T-helper 2 cell treated with Interferon-gamma antibody and Interleukin-4, amounts not matched to agents 5 μg/mL and 100 μg/mL, for 36 hours (primary cell): ENCODE data around the gene CD79A.

Source experiments
- DNase-seq: peaks from one replicate; pipeline ENCODE4 v3.0.0; 2021; ENCODE audit warnings: low spot score
- H3K27ac Mint-ChIP-seq: one replicate; pipeline ENCODE4 v1.8.0; 2021; ENCODE audit warnings: mild to moderate bottlenecking, mixed read lengths
- H3K27me3 Mint-ChIP-seq: one replicate; pipeline ENCODE4 v1.8.0; 2021; ENCODE audit warnings: low read depth, mixed read lengths
- H3K36me3 Mint-ChIP-seq: one replicate; pipeline ENCODE4 v1.8.0; 2021; ENCODE audit warnings: low read depth, mixed read lengths
- H3K4me1 Mint-ChIP-seq: one replicate; pipeline ENCODE4 v1.8.0; 2021; ENCODE audit warnings: low read depth, mixed read lengths
- H3K4me3 Mint-ChIP-seq: one replicate; pipeline ENCODE4 v1.8.0; 2022; ENCODE audit warnings: mild to moderate bottlenecking, moderate library complexity, mixed read lengths
- H3K9me3 Mint-ChIP-seq: one replicate; pipeline ENCODE4 v1.8.0; 2021; ENCODE audit warnings: mixed read lengths

The CD79A gene

DNA sequence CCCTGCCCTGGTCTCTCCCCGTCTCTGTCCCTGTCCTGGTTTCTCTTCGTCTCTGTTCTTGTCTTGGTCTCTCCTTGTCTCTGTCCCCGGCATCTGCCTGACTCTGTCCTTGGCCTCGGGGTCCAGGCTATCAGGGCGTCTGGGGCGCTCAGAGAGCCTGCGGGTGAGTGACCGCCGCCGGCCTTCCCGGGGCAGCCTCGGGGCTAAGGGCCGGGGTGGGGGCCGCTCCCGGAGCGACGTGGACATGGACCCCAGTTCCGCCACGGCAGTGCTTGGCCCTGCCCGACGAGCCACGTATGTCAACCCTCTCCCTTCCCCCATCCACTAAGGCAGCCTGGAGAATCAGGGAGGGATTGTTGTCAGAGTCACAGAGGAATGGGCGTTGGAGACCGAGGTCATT, 20.7 kb downstream of the CD79A start:
- no peaks in the 10 kb centered on the region for H3K27me3 Mint-ChIP-seq
- H3K4me1 Mint-ChIP-seq: peaks cover 5% of the 10 kb centered on the region
- H3K4me3 Mint-ChIP-seq: no peak overlapping the region
- DNase-seq: no peak
- H3K9me3 Mint-ChIP-seq: no peaks in the 10 kb centered on the region
- H3K27ac Mint-ChIP-seq: no peak overlapping the region
- H3K36me3 Mint-ChIP-seq: peaks cover 56% of the 10 kb centered on the region

DNA sequence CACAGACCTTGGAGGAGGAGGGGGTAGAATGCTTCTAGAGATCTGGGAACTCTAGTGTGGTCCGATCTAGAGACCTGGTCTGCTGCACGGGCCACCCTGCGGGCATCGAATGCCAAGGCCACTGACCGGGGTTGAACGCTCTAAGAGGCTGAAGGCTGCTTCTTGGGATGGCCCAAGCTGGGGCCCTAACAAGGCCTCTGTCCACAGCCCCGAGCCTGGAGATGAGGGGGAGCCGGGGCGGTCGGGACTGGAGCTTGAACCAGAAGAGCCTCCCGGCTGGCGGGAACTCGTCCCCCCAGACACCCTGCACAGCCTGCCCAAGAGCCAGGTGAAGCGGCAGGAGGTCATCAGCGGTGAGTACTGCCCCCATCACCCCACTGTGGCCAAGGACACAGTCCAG, 21.2 kb downstream of the CD79A start:
- H3K27ac Mint-ChIP-seq: no peak overlapping the region
- peaks cover 57% of the 10 kb centered on the region for H3K36me3 Mint-ChIP-seq
- H3K4me1 Mint-ChIP-seq: peaks cover 5% of the 10 kb centered on the region

DNA sequence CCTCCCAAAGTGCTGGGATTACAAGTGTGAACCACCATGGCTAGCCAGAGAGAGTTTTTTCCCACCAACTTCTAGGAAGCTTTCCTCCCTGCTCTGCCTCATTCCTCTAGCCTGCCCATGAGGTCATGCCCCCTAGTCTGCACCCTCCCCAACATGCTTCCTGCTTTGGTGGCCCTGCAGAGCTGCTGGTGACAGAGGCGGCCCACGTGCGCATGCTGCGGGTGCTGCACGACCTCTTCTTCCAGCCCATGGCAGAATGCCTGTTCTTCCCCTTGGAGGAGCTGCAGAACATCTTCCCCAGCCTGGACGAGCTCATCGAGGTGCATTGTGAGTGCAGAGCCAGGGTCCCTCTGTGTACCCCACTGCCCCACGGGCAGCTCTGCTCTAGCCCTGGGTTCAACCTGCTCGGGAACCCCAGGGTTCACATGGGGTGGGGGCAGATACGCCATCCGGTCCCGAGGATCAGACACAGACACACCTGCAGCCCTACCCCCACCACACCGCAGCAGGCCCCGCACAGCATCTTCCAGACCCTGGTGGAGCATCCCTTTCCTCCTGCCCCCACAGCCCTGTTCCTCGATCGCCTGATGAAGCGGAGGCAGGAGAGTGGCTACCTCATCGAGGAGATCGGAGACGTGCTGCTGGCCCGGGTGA, 24.8 kb downstream of the CD79A start:
- no peak for DNase-seq
- Mint-ChIP-seq H3K9me3 (no peaks in the 10 kb centered on the region), H3K4me3 (no peak overlapping the region), H3K27ac (no peak overlapping the region), H3K4me1 (peaks cover 8% of the 10 kb centered on the region), H3K36me3 (peaks cover 72% of the 10 kb centered on the region), H3K27me3 (no peaks in the 10 kb centered on the region)

More for the DNA sequence above, 21.2 kb downstream of the CD79A start:
- DNase-seq: no peak
- no peak overlapping the region for H3K4me3 Mint-ChIP-seq
- no peaks in the 10 kb centered on the region for H3K27me3 Mint-ChIP-seq
- no peaks in the 10 kb centered on the region for H3K9me3 Mint-ChIP-seq

DNA sequence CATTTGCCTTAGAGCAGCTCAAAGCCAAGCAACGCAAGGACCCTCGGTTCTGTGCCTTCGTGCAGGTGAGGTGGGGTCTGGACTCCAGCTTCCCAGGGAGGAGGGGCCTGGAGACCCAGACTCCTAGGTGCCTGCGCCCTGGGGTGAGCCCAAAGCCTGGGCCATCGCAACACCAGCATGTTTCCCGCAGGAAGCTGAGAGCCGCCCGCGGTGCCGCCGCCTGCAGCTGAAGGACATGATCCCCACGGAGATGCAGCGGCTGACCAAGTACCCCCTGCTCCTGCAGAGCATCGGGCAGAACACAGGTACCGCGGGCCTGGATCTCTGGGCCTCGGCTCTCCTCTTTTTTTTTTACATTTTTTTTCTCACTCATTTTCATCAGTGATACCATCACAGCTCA, 25.5 kb downstream of the CD79A start:
- H3K4me3 Mint-ChIP-seq: no peak overlapping the region
- DNase-seq: no peak
- H3K27me3 Mint-ChIP-seq: no peaks in the 10 kb centered on the region
- H3K36me3 Mint-ChIP-seq: peaks cover 73% of the 10 kb centered on the region
- peaks cover 8% of the 10 kb centered on the region for H3K4me1 Mint-ChIP-seq
- no peaks in the 10 kb centered on the region for H3K9me3 Mint-ChIP-seq
- no peak overlapping the region for H3K27ac Mint-ChIP-seq

DNA sequence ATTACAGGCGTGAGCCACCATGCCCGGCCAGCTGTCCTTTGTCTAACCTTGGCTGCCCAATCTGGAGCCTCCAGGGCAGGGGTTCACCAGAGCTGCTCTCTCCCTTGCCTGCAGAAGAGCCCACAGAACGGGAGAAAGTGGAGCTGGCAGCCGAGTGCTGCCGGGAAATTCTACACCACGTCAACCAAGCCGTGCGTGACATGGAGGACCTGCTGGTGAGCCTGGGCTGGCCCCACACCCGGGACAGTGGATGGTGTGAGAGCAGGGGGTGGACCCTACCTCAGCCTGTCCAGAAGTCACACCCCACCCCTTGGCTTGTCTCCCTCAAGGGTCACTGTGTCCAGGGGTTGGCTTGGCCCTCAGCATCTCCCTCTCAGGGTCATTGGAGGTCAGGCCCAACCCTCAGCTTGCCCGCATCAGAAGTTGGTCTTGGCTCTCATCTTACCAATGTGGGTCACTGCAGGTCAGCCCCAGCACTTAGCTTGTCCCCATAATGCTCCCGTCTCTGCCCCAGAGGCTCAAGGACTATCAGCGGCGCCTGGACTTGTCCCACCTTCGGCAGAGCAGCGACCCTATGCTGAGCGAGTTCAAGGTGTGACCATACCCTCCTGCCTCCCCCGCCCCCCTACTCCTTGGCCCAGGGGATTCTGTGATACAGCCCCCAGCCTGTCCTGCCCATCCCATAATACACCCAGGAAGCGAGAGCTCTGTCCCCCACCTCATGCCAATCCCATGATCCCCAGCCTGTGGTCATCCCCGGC, 26.3 kb downstream of the CD79A start:
- H3K4me3 Mint-ChIP-seq: no peak overlapping the region

DNA sequence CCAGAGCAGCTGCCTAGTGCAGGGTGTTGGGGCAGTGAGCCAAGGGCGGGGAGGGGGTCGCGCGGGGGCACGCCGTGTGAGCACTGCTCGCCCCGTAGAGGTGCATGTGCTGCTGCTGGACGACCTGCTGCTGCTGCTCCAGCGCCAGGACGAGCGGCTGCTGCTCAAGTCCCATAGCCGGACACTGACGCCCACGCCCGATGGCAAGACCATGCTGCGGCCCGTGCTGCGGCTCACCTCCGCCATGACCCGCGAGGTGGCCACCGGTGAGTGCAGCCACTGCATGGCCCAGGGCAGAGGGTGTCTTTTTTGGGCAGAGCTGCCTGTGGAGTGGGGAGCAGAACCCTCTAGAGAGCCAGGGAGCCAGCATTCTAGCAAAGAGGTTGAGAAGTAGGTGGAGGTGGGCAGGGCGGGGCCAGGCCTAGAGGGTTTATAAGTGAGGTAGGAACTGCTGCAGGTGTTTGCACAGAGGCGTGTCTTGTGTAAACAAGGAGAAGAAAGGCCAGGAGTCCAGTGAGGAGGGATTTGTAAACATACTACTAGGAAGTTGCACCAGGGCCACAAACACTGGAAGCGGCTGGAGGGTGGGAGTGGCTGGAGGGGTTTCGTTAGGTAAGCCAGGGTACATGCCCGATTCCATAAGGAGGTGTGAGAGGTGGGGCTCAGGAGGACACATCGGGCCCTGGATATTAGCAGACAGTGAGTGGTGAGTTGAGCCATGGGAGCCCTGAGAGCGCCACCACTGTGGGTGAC, 27.2 kb downstream of the CD79A start:
- DNase-seq: no peak
- Mint-ChIP-seq H3K27ac (no peak overlapping the region), H3K9me3 (no peaks in the 10 kb centered on the region), H3K36me3 (peaks cover 63% of the 10 kb centered on the region), H3K4me1 (peaks cover 8% of the 10 kb centered on the region), H3K4me3 (no peak overlapping the region), H3K27me3 (no peaks in the 10 kb centered on the region)

More for the DNA sequence above, 26.3 kb downstream of the CD79A start:
- H3K36me3 Mint-ChIP-seq: peaks cover 65% of the 10 kb centered on the region
- H3K27ac Mint-ChIP-seq: no peak overlapping the region
- peaks cover 8% of the 10 kb centered on the region for H3K4me1 Mint-ChIP-seq
- H3K9me3 Mint-ChIP-seq: no peaks in the 10 kb centered on the region
- no peak for DNase-seq
- no peaks in the 10 kb centered on the region for H3K27me3 Mint-ChIP-seq

DNA sequence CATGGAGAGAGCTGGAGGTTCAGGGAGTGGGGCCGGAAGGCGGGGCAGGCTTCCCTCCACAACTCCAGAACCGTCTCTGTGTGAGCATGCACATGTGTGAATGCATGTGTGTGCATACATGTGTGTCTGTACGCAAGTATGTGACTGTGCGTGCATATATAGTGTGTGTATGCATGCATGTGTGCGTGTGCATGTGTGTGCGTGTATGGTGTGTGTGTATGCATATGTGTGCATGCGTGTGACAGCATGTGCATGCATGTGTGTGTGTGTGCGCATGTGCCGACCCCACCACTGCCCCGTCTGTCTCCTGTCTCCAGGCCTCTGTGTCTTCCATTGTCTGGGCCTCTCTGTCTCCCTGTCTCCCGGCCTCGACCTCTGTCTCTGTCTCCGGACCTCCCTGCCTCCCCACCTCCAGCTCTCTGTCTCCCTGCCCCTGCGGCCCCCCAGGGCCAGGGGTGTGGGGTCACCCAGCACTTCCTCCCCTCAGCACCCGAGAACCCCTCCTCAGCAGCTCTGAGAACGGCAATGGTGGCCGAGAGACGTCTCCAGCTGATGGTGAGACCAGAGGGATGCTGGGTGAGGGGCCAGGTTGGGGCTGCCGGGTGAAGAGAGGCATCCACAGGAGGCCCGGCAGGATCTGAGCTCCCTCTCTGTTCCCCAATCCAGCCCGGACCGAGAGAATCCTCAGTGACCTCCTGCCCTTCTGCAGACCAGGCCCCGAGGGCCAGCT, 28.4 kb downstream of the CD79A start:
- no peaks in the 10 kb centered on the region for H3K9me3 Mint-ChIP-seq
- peaks cover 63% of the 10 kb centered on the region for H3K36me3 Mint-ChIP-seq

DNA sequence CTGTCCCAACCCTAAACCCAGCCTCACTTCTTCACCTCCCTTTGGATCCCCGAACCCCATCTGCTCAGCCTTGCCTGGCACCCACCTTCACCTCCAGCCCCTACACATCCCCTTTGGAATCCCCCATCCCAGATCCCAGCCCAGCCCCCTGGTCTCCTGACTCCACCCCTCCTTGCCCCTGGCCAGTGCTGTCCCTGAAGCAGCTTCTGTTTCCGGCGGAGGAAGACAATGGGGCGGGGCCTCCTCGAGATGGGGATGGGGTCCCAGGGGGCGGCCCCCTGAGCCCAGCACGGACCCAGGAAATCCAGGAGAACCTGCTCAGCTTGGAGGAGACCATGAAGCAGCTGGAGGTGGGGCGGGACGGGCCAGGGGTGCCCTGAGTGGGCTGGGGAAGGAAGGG, 29.2 kb downstream of the CD79A start:
- H3K27ac Mint-ChIP-seq: no peak overlapping the region

More for the DNA sequence above, 28.4 kb downstream of the CD79A start:
- no peak overlapping the region for H3K4me3 Mint-ChIP-seq
- peaks cover 8% of the 10 kb centered on the region for H3K4me1 Mint-ChIP-seq
- DNase-seq: no peak
- no peaks in the 10 kb centered on the region for H3K27me3 Mint-ChIP-seq
- no peak overlapping the region for H3K27ac Mint-ChIP-seq

DNA sequence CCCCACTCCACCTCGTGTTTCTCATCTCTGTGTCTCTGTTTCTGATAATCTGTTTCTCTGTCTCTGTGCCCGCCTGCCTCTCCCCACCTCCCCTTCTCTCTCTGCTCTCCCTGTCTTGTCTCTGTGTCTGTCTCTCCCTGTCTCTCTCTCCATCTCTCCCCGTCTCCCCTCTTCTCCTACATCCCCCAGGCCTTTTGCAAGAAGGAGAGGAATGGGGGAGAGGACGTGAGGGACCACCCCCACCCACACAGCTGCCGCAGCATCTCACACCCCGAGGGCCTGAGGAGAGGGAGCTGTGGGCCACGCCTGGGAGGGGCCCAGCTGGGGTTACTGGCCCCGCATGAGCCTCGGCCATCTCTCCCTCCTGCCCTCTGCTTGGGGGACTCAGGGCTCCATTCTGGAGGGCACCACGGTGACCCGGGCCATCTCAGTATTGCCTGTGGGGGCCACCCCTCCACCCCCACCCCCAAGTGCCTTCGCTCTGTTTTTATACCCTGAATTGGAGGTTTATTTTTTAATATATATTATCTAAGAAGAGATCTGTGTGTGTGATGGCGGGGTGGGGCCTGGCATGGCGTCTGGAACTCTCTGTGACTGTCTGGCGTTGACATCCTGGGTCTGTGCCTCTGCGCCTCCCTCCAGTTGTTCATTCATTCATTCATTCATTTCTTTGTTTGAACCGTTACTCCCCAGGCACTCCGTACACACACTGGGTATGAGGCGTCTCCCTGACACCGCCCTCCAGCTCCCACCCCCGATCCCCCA, 30.0 kb downstream of the CD79A start:
- H3K4me1 Mint-ChIP-seq: peaks cover 8% of the 10 kb centered on the region
- no peak for DNase-seq
- H3K27me3 Mint-ChIP-seq: peaks cover 14% of the 10 kb centered on the region
- H3K27ac Mint-ChIP-seq: peak overlapping the region; percentile 56
- peaks cover 65% of the 10 kb centered on the region for H3K36me3 Mint-ChIP-seq
- no peak overlapping the region for H3K4me3 Mint-ChIP-seq
- no peaks in the 10 kb centered on the region for H3K9me3 Mint-ChIP-seq

More for the DNA sequence above, 29.2 kb downstream of the CD79A start:
- Mint-ChIP-seq H3K9me3 (no peaks in the 10 kb centered on the region), H3K27me3 (peaks cover 7% of the 10 kb centered on the region), H3K36me3 (peaks cover 68% of the 10 kb centered on the region), H3K4me3 (no peak overlapping the region), H3K4me1 (peaks cover 8% of the 10 kb centered on the region)
- no peak for DNase-seq

DNA sequence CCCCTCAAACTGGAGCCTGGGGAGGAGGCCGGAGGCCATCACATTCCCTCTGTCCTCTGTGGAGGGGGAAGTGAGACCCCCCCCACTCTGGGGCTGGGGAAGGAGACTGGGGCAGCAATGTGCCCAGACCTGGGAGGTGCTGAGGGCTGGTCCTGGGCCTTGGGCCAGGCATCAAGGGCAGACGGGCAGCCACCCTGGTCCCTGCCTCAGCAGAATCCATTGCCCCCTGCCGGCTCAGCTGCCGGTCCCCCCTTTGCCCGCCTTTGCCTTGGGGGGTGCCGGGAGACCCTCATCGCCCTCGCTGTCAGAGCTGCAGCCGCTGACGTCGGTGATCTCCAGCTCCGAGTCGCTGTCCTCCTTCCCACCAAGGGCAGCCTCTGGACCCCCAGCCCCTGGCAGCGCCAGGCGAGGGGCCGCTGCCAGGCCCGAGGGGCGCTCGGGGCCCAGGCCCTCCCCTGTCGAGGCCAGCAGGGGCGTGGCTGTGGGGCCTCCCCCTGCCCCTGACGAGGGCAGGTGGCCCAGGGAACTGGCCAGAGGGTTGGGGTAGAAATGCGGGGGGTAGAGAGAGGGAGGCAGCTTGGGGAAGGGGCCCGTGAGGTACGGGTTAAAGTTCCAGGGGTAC, 31.0 kb downstream of the CD79A start:
- Mint-ChIP-seq H3K27me3 (peaks cover 19% of the 10 kb centered on the region), H3K36me3 (peaks cover 57% of the 10 kb centered on the region), H3K9me3 (no peaks in the 10 kb centered on the region), H3K4me1 (peaks cover 8% of the 10 kb centered on the region), H3K4me3 (no peak overlapping the region), H3K27ac (no peak overlapping the region)
- no peak for DNase-seq

DNA sequence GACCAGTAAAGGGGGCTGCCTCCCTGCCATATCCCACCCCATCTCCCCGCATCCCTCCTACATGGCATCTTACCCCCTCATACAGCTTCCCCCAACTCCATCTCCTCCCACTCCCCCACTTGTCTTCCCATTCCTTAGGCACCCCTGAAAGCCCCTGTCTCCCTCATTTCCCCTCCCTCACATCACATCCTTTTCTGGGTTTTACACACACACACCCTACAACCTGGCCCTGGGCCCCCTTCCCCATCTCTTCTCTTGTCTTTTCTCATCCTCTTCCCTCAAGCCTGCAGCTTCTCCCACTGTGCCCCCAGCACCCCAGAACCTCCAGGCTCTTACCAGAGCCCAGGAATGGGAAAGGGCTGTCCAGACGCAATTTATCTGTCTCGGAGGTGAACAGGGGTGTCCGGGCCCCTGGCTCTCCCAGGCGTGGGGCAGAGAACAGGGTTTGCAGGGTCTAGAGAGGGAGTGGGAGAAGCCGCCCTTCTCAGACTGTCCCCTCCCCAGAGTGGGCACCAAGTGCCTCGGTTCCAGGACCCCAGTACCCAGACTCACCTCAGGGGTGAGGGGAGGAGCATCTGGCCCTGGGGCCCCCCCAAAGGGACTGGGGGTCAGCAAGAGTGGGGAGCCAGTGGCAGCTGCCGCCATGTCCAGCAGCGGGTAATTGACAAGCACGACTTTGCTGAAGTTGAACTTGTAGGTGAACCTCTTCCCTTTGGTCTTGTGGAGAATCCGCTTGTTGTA, 31.8 kb downstream of the CD79A start:
- Mint-ChIP-seq H3K27me3 (peaks cover 25% of the 10 kb centered on the region), H3K4me1 (peaks cover 8% of the 10 kb centered on the region), H3K9me3 (no peaks in the 10 kb centered on the region), H3K36me3 (peaks cover 50% of the 10 kb centered on the region), H3K4me3 (no peak overlapping the region), H3K27ac (no peak overlapping the region)
- no peak for DNase-seq

DNA sequence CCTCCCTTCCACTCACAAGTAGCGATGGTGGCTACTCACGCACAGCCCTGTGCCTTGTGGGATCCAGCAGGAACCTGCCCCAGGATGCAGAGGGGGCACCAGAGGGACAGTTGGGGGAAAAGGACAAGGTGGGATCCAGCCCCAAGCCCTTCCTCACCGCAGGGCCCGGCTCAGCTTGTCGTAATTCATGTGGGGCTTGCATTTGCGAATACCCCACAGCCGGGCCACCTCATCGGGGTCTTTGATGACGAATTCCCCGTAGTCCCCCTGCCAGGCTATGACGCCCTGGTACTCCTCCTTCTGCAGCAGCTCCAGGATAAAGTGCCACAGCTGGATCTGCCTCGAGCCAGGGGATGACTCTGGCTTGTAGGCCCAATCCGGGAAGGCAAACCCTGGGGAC, 32.6 kb downstream of the CD79A start:
- peaks cover 43% of the 10 kb centered on the region for H3K36me3 Mint-ChIP-seq

More for the DNA sequence above, 32.6 kb downstream of the CD79A start:
- no peaks in the 10 kb centered on the region for H3K9me3 Mint-ChIP-seq
- H3K27ac Mint-ChIP-seq: no peak overlapping the region
- peaks cover 31% of the 10 kb centered on the region for H3K27me3 Mint-ChIP-seq
- peaks cover 5% of the 10 kb centered on the region for H3K4me1 Mint-ChIP-seq
- no peak overlapping the region for H3K4me3 Mint-ChIP-seq
- no peak for DNase-seq
